ENCODE data around the gene MRPL20. TPM values are rescaled to one million over a fixed set of nuclear protein-coding genes. Genes with fewer than 3 reads are reported as not detected.
"Not testable (repeated sequence)": the region's sequence is repeated elsewhere in the genome, so short reads cannot be mapped to it uniquely, and the experiment has no call there.

MRPL20 gene
- total RNA-seq, 1 donor, result 85.5 TPM

DNA sequence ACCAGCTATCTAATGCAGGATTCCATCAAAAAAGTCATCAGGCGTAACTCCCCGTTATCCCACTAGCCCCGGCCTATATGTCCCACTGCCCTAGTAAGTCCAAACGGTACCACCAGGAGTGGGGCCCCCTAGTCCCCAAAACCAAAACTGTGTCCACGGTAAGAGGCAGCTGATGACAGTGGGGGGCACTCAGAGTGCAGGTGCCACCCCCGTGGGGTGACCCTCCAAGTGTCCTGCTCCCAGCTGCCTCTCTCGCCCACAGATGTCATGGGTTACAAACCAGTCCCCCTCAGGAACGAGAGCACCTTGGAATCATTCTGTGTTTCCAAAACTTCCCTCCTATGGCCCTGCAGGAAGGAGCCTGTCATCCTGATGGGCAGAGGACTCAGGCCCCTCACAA is 21.2 kb downstream of the MRPL20 start:
- no peak for TF ChIP-seq CTCF (IDR thresholded peaks at IDR 0.05; ENCODE audit: insufficient read depth, low read depth, low read length)
- no peak for DNase-seq (ENCODE audit: low read depth)
- no peak overlapping the region for H3K4me3 ChIP-seq (ENCODE audit: low read depth, low read length)

DNA sequence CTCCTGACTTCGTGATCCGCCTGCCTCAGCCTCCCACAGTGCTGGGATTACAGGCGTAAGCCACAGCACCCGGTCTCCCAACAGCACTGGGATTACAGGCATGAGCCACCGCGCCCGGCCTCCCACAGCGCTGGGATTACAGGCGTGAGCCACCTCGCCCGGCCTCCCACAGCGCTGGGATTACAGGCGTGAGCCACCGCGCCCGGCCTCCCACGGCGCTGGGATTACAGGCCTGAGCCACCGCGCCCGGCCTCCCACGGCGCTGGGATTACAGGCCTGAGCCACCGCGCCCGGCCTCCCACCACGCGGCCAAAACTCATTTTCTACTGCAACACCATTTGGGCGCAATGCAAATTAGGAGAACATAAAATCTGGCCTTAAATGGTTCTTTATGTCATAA is 21.8 kb downstream of the MRPL20 start:
- DNase-seq (ENCODE audit: low read depth), result not testable (repeated sequence)

DNA sequence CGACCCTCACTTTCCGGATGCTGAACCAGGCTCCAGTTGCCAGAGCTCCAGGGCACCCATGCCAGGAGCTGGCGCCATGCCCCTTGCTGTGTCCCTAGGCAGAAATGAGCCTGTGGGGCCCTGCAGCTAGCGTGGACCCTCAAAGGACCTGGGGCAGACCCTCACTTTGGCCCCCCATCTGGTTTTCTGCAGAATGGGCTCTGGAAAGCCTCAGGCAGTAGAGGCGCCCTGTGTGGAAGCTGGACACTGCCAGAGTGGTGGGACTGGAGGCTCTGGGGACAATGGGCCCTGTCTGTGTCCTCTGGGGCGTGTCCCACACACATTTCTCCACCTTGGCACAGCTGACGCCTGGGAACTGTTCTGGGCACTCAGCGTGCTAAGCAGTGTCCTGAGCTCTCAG is 25.8 kb downstream of the MRPL20 start:
- H3K4me3 ChIP-seq (ENCODE audit: low read depth, low read length), result no peak overlapping the region
- no peak for DNase-seq (ENCODE audit: low read depth)
- no peak for TF ChIP-seq CTCF (IDR thresholded peaks at IDR 0.05; ENCODE audit: insufficient read depth, low read depth, low read length)

More for the DNA sequence above, 21.8 kb downstream of the MRPL20 start:
- H3K4me3 ChIP-seq (ENCODE audit: low read depth, low read length), result not testable (repeated sequence)

DNA sequence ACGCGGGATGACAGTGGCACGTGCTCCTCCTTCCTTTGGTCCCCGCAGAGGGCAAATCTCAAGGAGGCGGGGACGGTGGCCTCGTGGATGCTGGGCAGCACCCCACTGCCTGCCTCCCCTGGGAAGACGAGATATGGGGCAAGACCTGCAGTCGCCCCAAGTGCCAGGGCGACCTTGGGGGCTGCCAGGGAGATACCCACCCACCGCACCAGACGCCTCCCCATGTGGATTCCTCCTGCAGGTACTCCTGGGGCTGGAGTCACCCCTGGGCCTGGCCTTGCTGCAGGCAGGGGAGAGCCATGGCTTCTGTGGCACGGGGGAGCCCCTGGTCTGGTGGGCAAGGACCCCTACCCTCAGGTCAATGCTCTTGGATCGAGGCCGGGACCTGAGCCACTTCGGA is 26.2 kb downstream of the MRPL20 start:
- DNase-seq (ENCODE audit: low read depth), result no peak
- TF ChIP-seq CTCF (IDR thresholded peaks at IDR 0.05; ENCODE audit: insufficient read depth, low read depth, low read length), result no peak
- H3K4me3 ChIP-seq (ENCODE audit: low read depth, low read length), result no peak overlapping the region

GRCh38 chr1:1377540-1378205 is 29.4 kb downstream of the MRPL20 start:
- no peak for DNase-seq (ENCODE audit: low read depth)
- no peak for TF ChIP-seq CTCF (IDR thresholded peaks at IDR 0.05; ENCODE audit: insufficient read depth, low read depth, low read length)
- H3K4me3 ChIP-seq (ENCODE audit: low read depth, low read length), result no peak overlapping the region

DNA sequence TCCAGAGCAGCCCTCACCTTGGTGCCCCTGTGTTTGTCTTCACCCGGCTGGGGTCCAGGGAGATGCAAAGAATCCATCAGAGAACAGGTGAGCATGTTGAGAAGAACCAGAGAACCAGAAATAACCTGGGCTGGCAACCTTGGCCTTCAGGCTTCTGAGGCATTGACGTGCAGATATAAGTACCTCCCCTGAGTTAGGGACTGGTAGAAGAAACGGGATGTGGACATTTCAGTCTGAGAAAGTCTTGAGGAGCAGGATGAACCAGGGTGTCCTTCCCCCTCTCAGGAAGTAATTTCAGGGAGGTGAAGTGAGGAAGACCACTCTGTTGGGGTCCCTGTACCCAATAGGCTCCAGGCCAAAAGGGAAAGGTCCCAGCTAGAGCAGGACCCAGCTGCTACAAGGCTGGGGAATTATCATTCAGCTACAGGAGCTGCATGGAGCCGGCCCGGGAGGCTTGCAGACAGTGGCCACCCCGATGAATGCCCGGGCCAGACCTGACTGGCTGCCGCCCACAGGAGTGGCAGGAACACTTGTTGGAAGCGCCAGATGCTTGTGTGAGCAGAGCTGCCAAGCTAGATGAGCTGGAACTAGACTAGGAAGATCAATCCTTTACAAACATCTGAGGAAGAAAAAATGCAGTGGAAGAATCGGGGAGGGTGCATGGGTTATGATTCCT is 30.4 kb downstream of the MRPL20 start:
- no peak for TF ChIP-seq CTCF (IDR thresholded peaks at IDR 0.05; ENCODE audit: insufficient read depth, low read depth, low read length)
- DNase-seq (ENCODE audit: low read depth), result no peak
- H3K4me3 ChIP-seq (ENCODE audit: low read depth, low read length), result no peak overlapping the region

GRCh38 chr1:1374929-1375662 is 32.0 kb downstream of the MRPL20 start, which contains the start of gene AURKAIP1:
Gene AURKAIP1, minus strand, starts transcription at chr1:1375207. Its CDS starts 451 bp downstream, at chr1:1374756.
- DNase-seq (ENCODE audit: low read depth), result peak; percentile 100
- TF ChIP-seq CTCF (IDR thresholded peaks at IDR 0.05; ENCODE audit: insufficient read depth, low read depth, low read length), result peak; percentile 21
- H3K4me3 ChIP-seq (ENCODE audit: low read depth, low read length), result peak within 1 kb of the TSS; percentile 80
